Lung (tissue), 12 donors: Measurements from ENCODE around the gene GAB3. TPM values are rescaled to one million over a fixed set of nuclear protein-coding genes. Genes with fewer than 3 reads are reported as not detected.
A peak's percentile ranks its signal among the peaks of the same experiment; 100 is the strongest.

Source experiments
- ATAC-seq: fragments of 200-7000 bp; cut with Tn5 transposase; one replicate; pipeline ENCODE4 v1.9.1; 2020; ENCODE audit warnings: moderate number of reproducible peaks; ENCODE audit not compliant: insufficient read depth, low FRiP score
- DNase-seq, 3 donors: peaks; one replicate each; pipeline ENCODE4 v3.0.0-alpha.2; 2013 to 2017
- H3K27ac ChIP-seq, 2 donors: one replicate each; pipeline ENCODE4 v1.5.1; 2013; ENCODE audit warnings: mild to moderate bottlenecking in 2 of 2, moderate library complexity in 2 of 2, control low read depth in 1 of 2, inconsistent platforms in 1 of 2, low read depth in 1 of 2, low read length in 1 of 2
- H3K27me3 ChIP-seq, 3 donors: one replicate each; pipeline ENCODE4 v1.5.1; 2013; ENCODE audit warnings: low read length in 2 of 3; ENCODE audit not compliant: control insufficient read depth in 3 of 3, insufficient read depth in 3 of 3
- H3K36me3 ChIP-seq, 4 donors: one replicate each; pipeline ENCODE4 v1.5.1; 2013; ENCODE audit warnings: low read length in 4 of 4, mild to moderate bottlenecking in 1 of 4, moderate library complexity in 1 of 4; ENCODE audit not compliant: control insufficient read depth in 4 of 4, insufficient read depth in 4 of 4
- H3K4me1 ChIP-seq, 5 donors: one replicate each; pipeline ENCODE4 v1.5.1; 2013; ENCODE audit warnings: low read length in 5 of 5, mild to moderate bottlenecking in 2 of 5, moderate library complexity in 1 of 5; ENCODE audit not compliant: control insufficient read depth in 5 of 5, insufficient read depth in 5 of 5
- H3K4me3 ChIP-seq: one replicate; pipeline ENCODE4 v1.5.1; 2013; ENCODE audit warnings: mild to moderate bottlenecking, control low read depth, moderate library complexity
- H3K9ac ChIP-seq, 2 donors: one replicate each; pipeline ENCODE4 v1.5.1; 2013; ENCODE audit warnings: low read length in 2 of 2, control low read depth in 1 of 2; ENCODE audit not compliant: insufficient read depth in 1 of 2
- H3K9me3 ChIP-seq, 4 donors: one replicate each; pipeline ENCODE4 v1.5.1; 2013; ENCODE audit warnings: low read length in 3 of 4, mild to moderate bottlenecking in 1 of 4, moderate library complexity in 1 of 4; ENCODE audit not compliant: control insufficient read depth in 4 of 4, insufficient read depth in 3 of 4
- WGBS, 2 donors: extraction: QIAGEN DNeasy Blood & Tissue Kit; methylation state at CpG; one replicate each; pipeline ENCODE4 v1.1.7; 2013; 5-methylcytosine and 5-hydroxymethylcytosine counted together
- polyA plus RNA-seq, 2 donors: library from polyadenylated mRNA; stranded (reverse); fragments of 200-250 nt; gene quantifications; one replicate each; pipeline ENCODE4 v1.2.1, GENCODE V29; 2013
- total RNA-seq, 2 donors: library from RNA; depleted of rRNA in 1 of 2; stranded (reverse); fragments of >200 nt in 1 of 2; gene quantifications; one replicate each; pipeline ENCODE4 v1.2.1, GENCODE V29; 2014 to 2021
- TF ChIP-seq, protein P1 (sequence below): IDR thresholded peaks from 2 replicates; pipeline ENCODE4 v1.5.1; 2012; ENCODE audit warnings: mild to moderate bottlenecking; ENCODE audit errors: control extremely low read depth, extremely low read depth
- donor health status: control.
- donor health status: control.
- donor health status: Bipolar disorder and iron deficiency.
- donor health status: healthy.
- donor health status: DM: yes; HTN: yes; CAD: no.

GAB3 gene
- total and polyA plus RNA-seq, 4 donors, result 4.4 to 12.8 (median 10.2) TPM

- Histone ChIP-seq H3K9ac (no peak overlapping the region), H3K9me3 (no peaks in the 10 kb centered on the region), H3K4me1 (peaks cover 30 to 87% (median 38%) of the 10 kb centered on the region in 5 donors), H3K36me3 (no peaks in the 10 kb centered on the region), H3K27ac (peak overlapping the region; percentile 60 to 91), H3K27me3 (no peaks in the 10 kb centered on the region), H3K4me3 (no peak overlapping the region)
- TF ChIP-seq, protein P1, sequence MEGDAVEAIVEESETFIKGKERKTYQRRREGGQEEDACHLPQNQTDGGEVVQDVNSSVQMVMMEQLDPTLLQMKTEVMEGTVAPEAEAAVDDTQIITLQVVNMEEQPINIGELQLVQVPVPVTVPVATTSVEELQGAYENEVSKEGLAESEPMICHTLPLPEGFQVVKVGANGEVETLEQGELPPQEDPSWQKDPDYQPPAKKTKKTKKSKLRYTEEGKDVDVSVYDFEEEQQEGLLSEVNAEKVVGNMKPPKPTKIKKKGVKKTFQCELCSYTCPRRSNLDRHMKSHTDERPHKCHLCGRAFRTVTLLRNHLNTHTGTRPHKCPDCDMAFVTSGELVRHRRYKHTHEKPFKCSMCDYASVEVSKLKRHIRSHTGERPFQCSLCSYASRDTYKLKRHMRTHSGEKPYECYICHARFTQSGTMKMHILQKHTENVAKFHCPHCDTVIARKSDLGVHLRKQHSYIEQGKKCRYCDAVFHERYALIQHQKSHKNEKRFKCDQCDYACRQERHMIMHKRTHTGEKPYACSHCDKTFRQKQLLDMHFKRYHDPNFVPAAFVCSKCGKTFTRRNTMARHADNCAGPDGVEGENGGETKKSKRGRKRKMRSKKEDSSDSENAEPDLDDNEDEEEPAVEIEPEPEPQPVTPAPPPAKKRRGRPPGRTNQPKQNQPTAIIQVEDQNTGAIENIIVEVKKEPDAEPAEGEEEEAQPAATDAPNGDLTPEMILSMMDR, result no peak
- DNase-seq (no peak), ATAC-seq (no peak)
- 66 to 84% methylated on average over 5 of the region's 5 CpGs for WGBS, 2 donors
Measured at GRCh38 chrX:154731184-154731583, 19.7 kb downstream of the GAB3 start.

- Histone ChIP-seq H3K36me3 (no peaks in the 10 kb centered on the region), H3K27me3 (no peaks in the 10 kb centered on the region), H3K9me3 (no peaks in the 10 kb centered on the region), H3K4me3 (no peak overlapping the region), H3K27ac (peak overlapping the region; percentile 88 to 91), H3K9ac (peak overlapping the region in 1 of 2 donors; percentile 46), H3K4me1 (peaks cover 25 to 80% (median 40%) of the 10 kb centered on the region in 5 donors)
- WGBS, 2 donors, result 34 to 35% methylated on average over 6 of the region's 6 CpGs
- DNase-seq, result peak; percentile 46 to 94 (median 94)
- ATAC-seq, result peak; percentile 14
- TF ChIP-seq, protein P1, result no peak
Measured at GRCh38 chrX:154730253-154730891, 20.5 kb downstream of the GAB3 start.

GRCh38 chrX:154729439-154729838, 21.4 kb downstream of the GAB3 start:
- ATAC-seq, result no peak
- peaks cover 21 to 71% (median 42%) of the 10 kb centered on the region in 5 donors for H3K4me1 ChIP-seq
- no peak overlapping the region for H3K4me3 ChIP-seq
- no peaks in the 10 kb centered on the region for H3K36me3 ChIP-seq
- peak in 1 of 3 donors; percentile 26 for DNase-seq
- no peaks in the 10 kb centered on the region for H3K27me3 ChIP-seq
- H3K9me3 ChIP-seq, result no peaks in the 10 kb centered on the region
- WGBS, 2 donors, result 65 to 67% methylated on average over 3 of the region's 3 CpGs
- TF ChIP-seq, protein P1, result no peak
- no peak overlapping the region for H3K9ac ChIP-seq
- H3K27ac ChIP-seq, result peak overlapping the region; percentile 91 to 93
